ENCODE data around the gene UNCX.
"Not testable (repeated sequence)": the region's sequence is repeated elsewhere in the genome, so short reads cannot be mapped to it uniquely, and the experiment has no call there.

UNCX gene

GRCh38 chr7:1279895-1280294 is 47.2 kb downstream of the UNCX start:
- not testable (repeated sequence) for DNase-seq

GRCh38 chr7:1281068-1281467 is 48.4 kb downstream of the UNCX start:
- no peak for DNase-seq

GRCh38 chr7:1282679-1283078 is 50.0 kb downstream of the UNCX start:
- no peak for DNase-seq

GRCh38 chr7:1283337-1283736 is 50.7 kb downstream of the UNCX start:
- no peak for DNase-seq

- DNase-seq, result no peak
Observed at GRCh38 chr7:1283941-1284742, 51.5 kb downstream of the UNCX start.

- DNase-seq, result no peak
Observed at GRCh38 chr7:1284743-1285458, 52.2 kb downstream of the UNCX start.

- DNase-seq, result no peak
Observed at GRCh38 chr7:1285556-1286301, 53.1 kb downstream of the UNCX start.
